Ishikawa (cell line): ENCODE measurements around the gene CNTN4.

ENCODE experiments used
- EGR1 ChIP-seq: IDR thresholded peaks from 2 replicates; pipeline ENCODE4 v1.6.1; 2012
- RAD21 ChIP-seq: IDR thresholded peaks from 2 replicates; pipeline ENCODE4 v1.6.1; 2012; ENCODE audit warnings: low read depth
- REST ChIP-seq: IDR thresholded peaks from 2 replicates; pipeline ENCODE4 v1.6.1; 2012; ENCODE audit warnings: low read depth, mild to moderate bottlenecking
- TAF1 ChIP-seq: IDR thresholded peaks from 2 replicates; pipeline ENCODE4 v1.6.1; 2012; ENCODE audit warnings: low read depth, mild to moderate bottlenecking
- ZBTB7A ChIP-seq: IDR thresholded peaks from 2 replicates; pipeline ENCODE4 v1.6.1; 2012; ENCODE audit warnings: low read depth

GRCh38 chr3:2599471-2599870 is 500.8 kb downstream of the CNTN4 start:
- TF ChIP-seq TAF1 (no peak), RAD21 (no peak), REST (no peak), EGR1 (no peak), ZBTB7A (no peak)
